Gastrocnemius medialis (tissue), 4 donors: ENCODE results near the gene PCDHB6.

ENCODE experiments used
- POLR2A ChIP-seq, 2 donors: fragments of 450-650 bp; IDR thresholded peaks; one replicate each; pipeline ENCODE4 v1.6.1; 2017; ENCODE audit warnings: antibody characterized with exemption in 2 of 2, mild to moderate bottlenecking in 2 of 2, moderate library complexity in 2 of 2
- TF ChIP-seq, protein P1 (sequence below), 5 experiments: fragments of 450-650 bp in 3 of 5; fragments of 200-600 bp in 2 of 5; sonication (generic) in 2 of 5; IDR thresholded peaks in 4 of 5; conservative IDR thresholded peaks in 1 of 5; 1 replicate in 4 of 5; 2 replicates in 1 of 5; pipeline ENCODE4 v1.5.1; 2016 to 2019; ENCODE audit warnings: antibody characterized with exemption in 5 of 5, mild to moderate bottlenecking in 3 of 5, moderate library complexity in 3 of 5

DNA sequence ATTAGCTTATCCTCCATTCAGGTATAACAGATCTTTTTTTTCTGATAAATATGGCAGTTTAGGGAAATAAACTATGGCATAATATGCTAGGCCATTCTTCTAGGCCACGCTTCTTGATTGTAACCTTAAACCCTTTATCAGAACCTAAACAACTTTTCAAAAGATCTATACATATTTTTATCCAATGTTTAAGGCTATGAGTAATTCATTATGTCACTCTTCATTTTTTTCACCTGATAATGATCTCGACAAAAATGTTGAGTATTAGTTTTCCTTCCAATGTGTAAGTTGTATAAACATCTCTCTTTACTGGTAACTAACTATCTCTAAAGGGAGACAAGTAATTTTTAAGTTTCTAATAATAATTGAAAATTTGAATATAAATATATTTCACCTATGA, 30.6 kb upstream of the PCDHB6 start:
- TF ChIP-seq, protein P1, sequence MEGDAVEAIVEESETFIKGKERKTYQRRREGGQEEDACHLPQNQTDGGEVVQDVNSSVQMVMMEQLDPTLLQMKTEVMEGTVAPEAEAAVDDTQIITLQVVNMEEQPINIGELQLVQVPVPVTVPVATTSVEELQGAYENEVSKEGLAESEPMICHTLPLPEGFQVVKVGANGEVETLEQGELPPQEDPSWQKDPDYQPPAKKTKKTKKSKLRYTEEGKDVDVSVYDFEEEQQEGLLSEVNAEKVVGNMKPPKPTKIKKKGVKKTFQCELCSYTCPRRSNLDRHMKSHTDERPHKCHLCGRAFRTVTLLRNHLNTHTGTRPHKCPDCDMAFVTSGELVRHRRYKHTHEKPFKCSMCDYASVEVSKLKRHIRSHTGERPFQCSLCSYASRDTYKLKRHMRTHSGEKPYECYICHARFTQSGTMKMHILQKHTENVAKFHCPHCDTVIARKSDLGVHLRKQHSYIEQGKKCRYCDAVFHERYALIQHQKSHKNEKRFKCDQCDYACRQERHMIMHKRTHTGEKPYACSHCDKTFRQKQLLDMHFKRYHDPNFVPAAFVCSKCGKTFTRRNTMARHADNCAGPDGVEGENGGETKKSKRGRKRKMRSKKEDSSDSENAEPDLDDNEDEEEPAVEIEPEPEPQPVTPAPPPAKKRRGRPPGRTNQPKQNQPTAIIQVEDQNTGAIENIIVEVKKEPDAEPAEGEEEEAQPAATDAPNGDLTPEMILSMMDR (IDR thresholded peaks at IDR 0.05 in 4 of 5, conservative IDR thresholded peaks at IDR 0.05 in 1 of 5) = no peak
- no peak for TF ChIP-seq POLR2A (IDR thresholded peaks at IDR 0.05)
